ENCODE results near the gene PNLDC1. TPM values are rescaled to one million over a fixed set of nuclear protein-coding genes. Genes with fewer than 3 reads are reported as not detected.

The PNLDC1 gene
- total RNA-seq, 3 donors from 2014 or later (not counting 1 experiment from before 2014, with no cell fraction given), result 0.19 TPM; not detected in 2

DNA sequence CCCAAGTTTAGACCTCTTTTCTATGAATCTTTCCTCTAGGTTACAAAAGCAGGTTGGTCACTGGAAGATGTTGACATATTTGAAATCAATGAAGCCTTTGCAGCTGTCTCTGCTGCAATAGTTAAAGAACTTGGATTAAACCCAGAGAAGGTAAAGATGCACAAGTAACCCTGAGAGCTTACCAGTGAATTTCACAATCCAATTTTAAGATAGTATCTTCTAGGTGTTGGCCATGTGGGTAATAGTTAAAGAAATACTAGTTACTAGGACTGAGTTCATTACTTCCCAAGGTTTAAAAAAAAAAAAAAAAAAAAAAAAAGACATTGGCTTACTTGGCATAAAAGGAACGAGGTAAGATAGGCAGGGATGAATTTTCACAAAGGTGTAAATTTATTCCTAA, 21.9 kb upstream of the PNLDC1 start:
- Histone ChIP-seq H3K4me1 (ENCODE audit: control insufficient read depth, insufficient read depth, low read length) (no peaks in the 10 kb centered on the region), H3K9me3 (ENCODE audit: control insufficient read depth, insufficient read depth, low read length) (no peaks in the 10 kb centered on the region), H3K27ac (ENCODE audit: low read length) (no peak overlapping the region), H3K27me3 (ENCODE audit: control insufficient read depth, insufficient read depth, low read length) (no peaks in the 10 kb centered on the region), H3K36me3 (ENCODE audit: control insufficient read depth, insufficient read depth, low read length) (peaks cover 64% of the 10 kb centered on the region), H3K4me3 (ENCODE audit: low read length) (no peak overlapping the region)
- Mint-ChIP-seq H3K27ac (peak overlapping the region; percentile 50 to 62), H3K4me1 (peaks cover 14% of the 10 kb centered on the region in 2 donors), H3K4me3 (no peak overlapping the region), H3K27me3 (ENCODE audit: low read depth in 2 of 2) (no peaks in the 10 kb centered on the region), H3K36me3 (peaks cover 35% of the 10 kb centered on the region), H3K9me3 (no peaks in the 10 kb centered on the region)
- 100% methylated on average over 1 of the region's 1 CpG for WGBS (ENCODE audit: insufficient coverage)
- ATAC-seq, result no peak
- intact Hi-C loops (cut with micrococcal nuclease), result no loop called here
- TF ChIP-seq, protein P1, sequence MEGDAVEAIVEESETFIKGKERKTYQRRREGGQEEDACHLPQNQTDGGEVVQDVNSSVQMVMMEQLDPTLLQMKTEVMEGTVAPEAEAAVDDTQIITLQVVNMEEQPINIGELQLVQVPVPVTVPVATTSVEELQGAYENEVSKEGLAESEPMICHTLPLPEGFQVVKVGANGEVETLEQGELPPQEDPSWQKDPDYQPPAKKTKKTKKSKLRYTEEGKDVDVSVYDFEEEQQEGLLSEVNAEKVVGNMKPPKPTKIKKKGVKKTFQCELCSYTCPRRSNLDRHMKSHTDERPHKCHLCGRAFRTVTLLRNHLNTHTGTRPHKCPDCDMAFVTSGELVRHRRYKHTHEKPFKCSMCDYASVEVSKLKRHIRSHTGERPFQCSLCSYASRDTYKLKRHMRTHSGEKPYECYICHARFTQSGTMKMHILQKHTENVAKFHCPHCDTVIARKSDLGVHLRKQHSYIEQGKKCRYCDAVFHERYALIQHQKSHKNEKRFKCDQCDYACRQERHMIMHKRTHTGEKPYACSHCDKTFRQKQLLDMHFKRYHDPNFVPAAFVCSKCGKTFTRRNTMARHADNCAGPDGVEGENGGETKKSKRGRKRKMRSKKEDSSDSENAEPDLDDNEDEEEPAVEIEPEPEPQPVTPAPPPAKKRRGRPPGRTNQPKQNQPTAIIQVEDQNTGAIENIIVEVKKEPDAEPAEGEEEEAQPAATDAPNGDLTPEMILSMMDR (IDR thresholded peaks at IDR 0.05), result no peak
- no peak for DNase-seq

DNA sequence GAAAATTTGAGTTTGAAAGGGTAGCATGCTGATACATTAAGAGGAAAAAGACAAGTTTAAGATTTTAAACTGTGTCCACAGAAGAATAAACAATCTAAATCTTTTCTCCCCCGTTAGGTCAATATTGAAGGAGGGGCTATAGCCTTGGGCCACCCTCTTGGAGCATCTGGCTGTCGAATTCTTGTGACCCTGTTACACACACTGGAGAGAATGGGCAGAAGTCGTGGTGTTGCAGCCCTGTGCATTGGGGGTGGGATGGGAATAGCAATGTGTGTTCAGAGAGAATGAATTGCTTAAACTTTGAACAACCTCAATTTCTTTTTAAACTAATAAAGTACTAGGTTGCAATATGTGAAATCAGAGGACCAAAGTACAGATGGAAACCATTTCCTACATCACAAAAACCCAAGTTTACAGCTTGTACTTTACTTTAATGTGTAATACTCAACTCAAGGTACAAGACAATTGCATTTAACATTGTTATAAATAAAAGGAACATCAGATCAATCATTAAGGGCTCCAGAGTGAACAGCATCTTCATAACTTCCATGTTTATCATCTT, 21.5 kb upstream of the PNLDC1 start:
- H3K27ac ChIP-seq (ENCODE audit: low read length), result no peak overlapping the region
- intact Hi-C loops (cut with micrococcal nuclease), result no loop called here
- Mint-ChIP-seq H3K4me1 (peaks cover 14 to 15% of the 10 kb centered on the region in 2 donors), H3K9me3 (no peaks in the 10 kb centered on the region), H3K36me3 (peaks cover 35% of the 10 kb centered on the region), H3K27ac (peak overlapping the region; percentile 50 to 62), H3K4me3 (no peak overlapping the region), H3K27me3 (ENCODE audit: low read depth in 2 of 2) (no peaks in the 10 kb centered on the region)
- no peaks in the 10 kb centered on the region for H3K27me3 ChIP-seq (ENCODE audit: control insufficient read depth, insufficient read depth, low read length)
- DNase-seq, result no peak
- H3K4me1 ChIP-seq (ENCODE audit: control insufficient read depth, insufficient read depth, low read length), result no peaks in the 10 kb centered on the region
- no peak for ATAC-seq
- H3K4me3 ChIP-seq (ENCODE audit: low read length), result no peak overlapping the region
- TF ChIP-seq, protein P1 (IDR thresholded peaks at IDR 0.05), result no peak
- peaks cover 69% of the 10 kb centered on the region for H3K36me3 ChIP-seq (ENCODE audit: control insufficient read depth, insufficient read depth, low read length)
- H3K9me3 ChIP-seq (ENCODE audit: control insufficient read depth, insufficient read depth, low read length), result no peaks in the 10 kb centered on the region
- WGBS (ENCODE audit: insufficient coverage), result 97% methylated on average over 3 of the region's 3 CpGs

DNA sequence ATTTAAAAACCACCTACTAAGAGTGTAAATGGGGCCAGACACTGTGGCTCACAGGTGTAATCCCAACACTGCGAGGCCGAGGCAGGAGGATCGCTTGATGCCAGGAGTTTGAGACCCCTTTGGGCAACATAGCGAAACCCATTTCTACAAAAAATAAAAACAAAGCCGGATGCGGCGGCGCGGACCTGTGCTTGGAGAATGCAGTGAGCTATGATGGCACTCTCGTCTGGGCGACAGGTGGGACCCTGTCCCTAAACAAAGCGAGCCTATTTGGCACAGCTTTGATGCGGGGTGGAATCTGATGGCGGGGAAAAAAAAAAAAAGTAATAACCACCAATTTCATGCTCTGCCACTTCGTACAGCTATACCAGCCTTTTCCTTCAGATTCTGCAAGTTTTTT, 11.8 kb upstream of the PNLDC1 start:
- peak in 1 of 2 donors; percentile 34 for DNase-seq
- H3K36me3 Mint-ChIP-seq, result peaks cover 7% of the 10 kb centered on the region

More for the DNA sequence above, 11.8 kb upstream of the PNLDC1 start:
- peaks cover 50 to 57% of the 10 kb centered on the region in 2 donors for H3K4me1 Mint-ChIP-seq
- peak overlapping the region; percentile 99 for H3K4me3 Mint-ChIP-seq
- Histone ChIP-seq H3K9me3 (ENCODE audit: control insufficient read depth, insufficient read depth, low read length) (no peaks in the 10 kb centered on the region), H3K27me3 (ENCODE audit: control insufficient read depth, insufficient read depth, low read length) (no peaks in the 10 kb centered on the region), H3K4me3 (ENCODE audit: low read length) (peak overlapping the region; percentile 72), H3K36me3 (ENCODE audit: control insufficient read depth, insufficient read depth, low read length) (peaks cover 50% of the 10 kb centered on the region), H3K4me1 (ENCODE audit: control insufficient read depth, insufficient read depth, low read length) (peaks cover 25% of the 10 kb centered on the region), H3K27ac (ENCODE audit: low read length) (peak overlapping the region; percentile 90)
- TF ChIP-seq, protein P1 (IDR thresholded peaks at IDR 0.05), result no peak
- 56% methylated on average over 12 of the region's 15 CpGs for WGBS (ENCODE audit: insufficient coverage)
- no peaks in the 10 kb centered on the region for H3K9me3 Mint-ChIP-seq
- H3K27ac Mint-ChIP-seq, result peak overlapping the region; percentile 95 to 98
- intact Hi-C loops (cut with micrococcal nuclease), result loop anchor here (5.0 kb wide), 1 partner anchor 46 kb away; no protein-coding TSS in a partner anchor
- no peaks in the 10 kb centered on the region for H3K27me3 Mint-ChIP-seq (ENCODE audit: low read depth in 2 of 2)
- ATAC-seq, result no peak

All from natural killer cell (primary cell).